Fibroblast of the aortic adventitia (primary cell): Measurements from ENCODE around the gene ANKRD13B. TPM values are rescaled to one million over a fixed set of nuclear protein-coding genes. Genes with fewer than 3 reads are reported as not detected.
"Not testable (repeated sequence)": the region's sequence is repeated elsewhere in the genome, so short reads cannot be mapped to it uniquely, and the experiment has no call there.

Experiments used
- DNase-seq: peaks from one replicate; pipeline ENCODE4 v3.0.0-alpha.2; 2010; ENCODE audit warnings: low read depth
- H3K4me3 ChIP-seq: 2 replicates; pipeline ENCODE4 v1.5.1; 2011; ENCODE audit warnings: low read depth, mild to moderate bottlenecking, control low read depth, low read length, moderate library complexity
- total RNA-seq: library from RNA; depleted of rRNA; stranded (reverse); fragments of >200 nt; gene quantifications from 2 replicates; pipeline ENCODE4 v1.2.3, GENCODE V29; 2012; ENCODE audit warnings: low replicate concordance
- TF ChIP-seq, protein P1 (sequence below): IDR thresholded peaks from 2 replicates; pipeline ENCODE4 v1.5.1; 2011; ENCODE audit warnings: mild to moderate bottlenecking, low read length, control low read depth, inconsistent platforms; ENCODE audit not compliant: insufficient read depth

The ANKRD13B gene
- total RNA-seq, 1 donor = 14.0 TPM

- TF ChIP-seq, protein P1, sequence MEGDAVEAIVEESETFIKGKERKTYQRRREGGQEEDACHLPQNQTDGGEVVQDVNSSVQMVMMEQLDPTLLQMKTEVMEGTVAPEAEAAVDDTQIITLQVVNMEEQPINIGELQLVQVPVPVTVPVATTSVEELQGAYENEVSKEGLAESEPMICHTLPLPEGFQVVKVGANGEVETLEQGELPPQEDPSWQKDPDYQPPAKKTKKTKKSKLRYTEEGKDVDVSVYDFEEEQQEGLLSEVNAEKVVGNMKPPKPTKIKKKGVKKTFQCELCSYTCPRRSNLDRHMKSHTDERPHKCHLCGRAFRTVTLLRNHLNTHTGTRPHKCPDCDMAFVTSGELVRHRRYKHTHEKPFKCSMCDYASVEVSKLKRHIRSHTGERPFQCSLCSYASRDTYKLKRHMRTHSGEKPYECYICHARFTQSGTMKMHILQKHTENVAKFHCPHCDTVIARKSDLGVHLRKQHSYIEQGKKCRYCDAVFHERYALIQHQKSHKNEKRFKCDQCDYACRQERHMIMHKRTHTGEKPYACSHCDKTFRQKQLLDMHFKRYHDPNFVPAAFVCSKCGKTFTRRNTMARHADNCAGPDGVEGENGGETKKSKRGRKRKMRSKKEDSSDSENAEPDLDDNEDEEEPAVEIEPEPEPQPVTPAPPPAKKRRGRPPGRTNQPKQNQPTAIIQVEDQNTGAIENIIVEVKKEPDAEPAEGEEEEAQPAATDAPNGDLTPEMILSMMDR = no peak
- no peak for DNase-seq
- H3K4me3 ChIP-seq = no peak overlapping the region
These were observed 49.3 kb downstream of the ANKRD13B start for GRCh38 chr17:29642171-29642611.

- DNase-seq = no peak
- H3K4me3 ChIP-seq = no peak overlapping the region
- TF ChIP-seq, protein P1 = no peak
These were observed 50.9 kb downstream of the ANKRD13B start for GRCh38 chr17:29643817-29644160.

GRCh38 chr17:29645515-29646051, 52.7 kb downstream of the ANKRD13B start:
- TF ChIP-seq, protein P1 = no peak
- DNase-seq = peak; percentile 98
- H3K4me3 ChIP-seq = no peak overlapping the region

DNA sequence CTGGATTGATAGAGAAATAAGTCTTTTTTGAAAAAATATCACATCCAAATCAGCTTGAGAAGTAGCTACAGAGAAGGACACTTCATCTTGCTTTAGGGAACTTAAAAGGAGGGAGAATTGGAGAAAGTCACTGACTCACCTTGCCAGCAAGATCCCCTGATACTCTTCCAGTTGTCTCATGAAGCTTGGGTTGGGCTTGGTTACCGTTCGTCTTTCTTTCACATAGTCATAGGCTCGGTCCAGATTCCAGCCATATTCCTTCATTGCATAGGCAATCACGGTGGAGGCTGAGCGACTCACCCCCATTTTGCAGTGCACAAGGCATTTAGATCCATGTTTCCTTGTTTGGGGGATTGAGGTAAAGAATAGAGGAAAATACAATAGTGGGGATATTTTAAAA, 55.1 kb downstream of the ANKRD13B start:
- TF ChIP-seq, protein P1 = no peak
- DNase-seq = no peak
- H3K4me3 ChIP-seq = no peak overlapping the region

- DNase-seq = no peak
- TF ChIP-seq, protein P1 = no peak
- H3K4me3 ChIP-seq = no peak overlapping the region
These were observed 56.4 kb downstream of the ANKRD13B start for GRCh38 chr17:29649359-29649758.

GRCh38 chr17:29650396-29650795, 57.5 kb downstream of the ANKRD13B start:
- TF ChIP-seq, protein P1 = no peak
- H3K4me3 ChIP-seq = no peak overlapping the region
- no peak for DNase-seq

DNA sequence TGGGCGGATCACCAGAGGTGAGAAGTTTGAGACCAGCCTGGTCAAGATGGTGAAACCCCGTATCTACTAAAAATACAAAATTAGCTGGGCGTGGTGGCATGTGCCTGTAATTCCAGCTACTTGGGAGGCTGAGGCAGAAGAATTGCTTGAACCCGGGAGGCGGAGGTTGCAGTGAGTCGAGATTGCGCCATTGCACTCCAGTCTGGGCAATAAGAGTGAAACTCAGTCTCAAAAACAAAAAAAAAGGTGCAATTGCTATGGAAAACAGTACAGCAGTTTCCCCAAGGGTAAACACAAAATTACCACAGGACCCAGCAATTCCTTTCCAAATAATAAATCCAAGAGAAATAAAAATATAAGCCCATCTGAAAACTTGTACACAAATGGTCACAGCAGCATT, 59.0 kb downstream of the ANKRD13B start:
- not testable (repeated sequence) for H3K4me3 ChIP-seq, DNase-seq

DNA sequence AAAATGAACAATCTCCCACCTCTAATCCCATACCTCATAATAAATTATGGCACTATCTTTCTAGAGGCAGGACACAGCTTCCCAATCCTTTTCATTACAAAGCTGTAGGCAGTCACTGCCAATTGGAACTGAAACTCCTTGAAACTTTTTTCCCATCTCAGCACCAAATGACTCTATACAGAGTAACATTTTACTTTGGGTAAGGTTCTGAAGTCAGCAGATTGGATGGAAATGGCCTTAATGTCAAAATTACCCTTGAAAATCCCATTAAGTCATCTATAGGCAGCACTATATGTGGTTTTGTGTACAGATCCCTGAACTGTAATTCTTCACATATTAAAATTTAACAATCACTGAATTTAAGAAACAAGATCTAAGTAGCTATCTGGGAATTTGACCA, 60.0 kb downstream of the ANKRD13B start:
- no peak overlapping the region for H3K4me3 ChIP-seq
- no peak for DNase-seq
- TF ChIP-seq, protein P1 = no peak
